CD4-positive, alpha-beta T cell treated with Interferon alpha-2 for 1 hour (primary cell): Measurements from ENCODE around the gene ERCC2.

ENCODE experiments used
- DNase-seq, 2 donors: peaks; one replicate each; pipeline ENCODE4 v3.0.0-alpha.2; 2020 to 2022

ERCC2 gene

GRCh38 chr19:45400192-45400591 lies 29.8 kb upstream of the ERCC2 start:
- no peak for DNase-seq

DNA sequence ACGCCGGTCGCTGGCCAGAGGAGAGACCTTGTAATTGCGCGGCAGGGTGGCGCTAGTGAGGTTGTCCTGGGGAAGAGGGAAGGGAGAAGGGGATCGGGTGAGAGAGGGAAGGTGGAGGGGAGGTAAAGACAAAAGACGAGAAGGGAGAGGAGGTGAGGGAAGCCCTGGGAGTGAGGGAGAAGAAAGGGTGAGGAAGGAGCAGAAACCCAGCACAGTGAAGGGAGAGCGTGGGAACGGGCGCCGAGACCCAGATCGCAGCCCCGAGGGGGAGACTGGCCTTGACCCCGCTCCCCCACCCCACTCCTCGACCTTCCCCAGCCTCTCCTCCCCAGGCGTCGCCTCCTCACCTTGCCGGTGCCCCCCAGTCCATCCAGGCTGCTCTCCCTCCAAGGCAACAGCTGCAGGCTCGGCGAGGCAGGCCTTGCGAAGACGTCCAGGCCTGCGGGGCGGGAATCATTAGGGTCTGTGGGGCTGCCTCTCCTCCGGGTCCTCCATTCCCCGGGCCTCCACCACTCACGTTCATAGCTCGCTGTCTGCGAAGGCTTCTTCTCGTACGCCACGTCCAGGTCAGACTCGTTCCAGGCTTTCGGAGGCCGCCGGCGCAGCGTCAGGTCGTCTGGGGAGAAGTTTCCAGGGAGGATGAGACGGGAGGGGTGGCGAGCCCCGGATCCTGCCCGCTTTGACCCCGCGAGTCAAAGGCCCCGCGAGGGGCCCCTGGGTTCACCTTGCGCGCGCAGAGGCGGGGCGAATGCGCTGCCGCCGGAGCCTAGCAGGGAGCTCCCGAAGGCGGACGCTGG lies 25.6 kb upstream of the ERCC2 start:
- DNase-seq = no peak

GRCh38 chr19:45391871-45392665 lies 21.7 kb upstream of the ERCC2 start:
- DNase-seq = no peak

DNA sequence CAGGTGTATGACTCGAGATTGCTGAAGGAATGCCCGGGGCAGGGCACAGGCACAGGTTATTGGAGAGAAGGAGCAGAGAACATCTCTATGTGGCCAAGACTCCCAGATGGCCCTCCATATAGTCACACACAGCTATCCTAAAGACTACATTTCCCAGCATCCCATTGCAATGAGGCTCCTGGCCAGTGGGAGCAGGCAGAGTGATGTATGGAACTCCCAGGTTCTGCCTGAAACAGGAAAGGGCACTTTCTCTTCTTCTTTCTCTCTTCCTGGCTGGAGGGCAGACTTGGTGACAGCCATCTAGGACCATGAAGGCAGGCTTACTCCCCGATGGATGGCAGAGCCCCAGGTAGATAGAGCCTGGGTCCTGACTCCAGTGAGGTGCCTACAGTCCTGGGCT lies 21.0 kb upstream of the ERCC2 start:
- DNase-seq = no peak

- DNase-seq = no peak
Observed at GRCh38 chr19:45385392-45386221, 15.2 kb upstream of the ERCC2 start.

DNA sequence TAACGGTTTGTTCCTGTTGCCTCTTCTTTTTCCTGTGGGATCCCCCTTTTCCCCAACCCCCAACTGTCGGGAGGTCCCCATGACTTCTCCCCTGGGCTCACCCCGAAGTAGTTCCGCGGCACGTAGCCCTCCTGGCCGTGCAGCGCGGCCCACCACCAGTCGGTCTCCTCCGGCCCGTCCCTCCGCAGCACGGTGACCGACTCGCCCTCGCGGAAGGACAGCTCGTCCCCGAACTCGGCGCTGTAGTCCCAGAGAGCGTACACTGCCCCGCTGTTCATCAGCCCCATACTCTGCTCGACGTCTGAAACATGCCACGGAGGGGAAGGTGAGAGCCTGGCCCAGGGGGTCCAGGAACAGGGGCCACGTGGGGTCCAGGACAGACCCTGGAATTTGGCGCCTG lies 12.1 kb upstream of the ERCC2 start:
- no peak for DNase-seq

DNA sequence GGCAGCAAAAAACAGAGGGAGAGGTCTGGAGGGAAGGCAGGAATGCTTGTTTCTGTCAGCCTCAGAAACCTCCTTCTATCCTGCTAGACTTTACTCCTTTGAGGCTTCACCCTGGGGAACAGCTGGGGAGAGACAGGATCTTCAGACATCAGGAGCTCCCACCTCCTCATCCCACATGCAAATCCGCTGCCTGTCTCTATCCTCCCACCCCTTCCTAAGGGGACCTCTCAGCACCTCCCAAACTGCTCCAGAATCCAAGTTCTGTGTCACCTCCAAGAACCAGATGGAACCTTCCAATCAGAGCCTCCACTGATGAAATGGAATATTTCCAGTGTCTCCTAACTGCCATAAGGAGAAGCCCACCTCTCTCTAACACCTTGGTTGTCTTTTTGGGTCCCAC lies 9.7 kb upstream of the ERCC2 start:
- no peak for DNase-seq

GRCh38 chr19:45376045-45376724 lies 5.8 kb upstream of the ERCC2 start:
- no peak for DNase-seq

DNA sequence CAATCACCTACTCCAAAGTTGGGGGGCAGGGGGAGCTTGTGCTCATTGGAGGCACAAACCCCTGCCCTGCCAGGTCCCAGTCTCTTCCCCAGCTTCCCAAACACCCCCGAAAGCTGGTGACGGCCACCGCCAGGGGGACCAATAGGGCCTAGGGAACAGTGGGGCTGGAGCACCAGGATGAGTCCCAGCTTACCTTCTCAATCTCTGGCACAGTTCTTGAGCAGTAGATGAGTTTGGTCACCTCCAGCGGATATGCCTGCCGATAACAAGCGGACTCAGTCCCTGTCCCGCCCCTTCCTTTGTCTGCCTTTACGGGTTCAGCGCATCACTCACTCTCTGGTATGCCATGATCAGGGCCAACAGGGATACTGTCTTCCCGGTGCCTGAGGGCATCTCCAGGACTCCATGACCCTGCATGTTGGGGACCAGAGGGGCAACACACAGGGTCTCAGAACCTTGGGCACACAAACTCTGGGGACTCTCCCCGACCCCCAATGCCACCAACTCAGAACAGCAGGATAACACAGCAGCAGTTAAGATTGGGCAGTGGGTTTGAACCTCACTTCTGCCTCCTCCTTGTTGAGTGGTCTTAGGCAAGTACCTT lies 1.5 kb downstream of the ERCC2 start:
- no peak for DNase-seq

DNA sequence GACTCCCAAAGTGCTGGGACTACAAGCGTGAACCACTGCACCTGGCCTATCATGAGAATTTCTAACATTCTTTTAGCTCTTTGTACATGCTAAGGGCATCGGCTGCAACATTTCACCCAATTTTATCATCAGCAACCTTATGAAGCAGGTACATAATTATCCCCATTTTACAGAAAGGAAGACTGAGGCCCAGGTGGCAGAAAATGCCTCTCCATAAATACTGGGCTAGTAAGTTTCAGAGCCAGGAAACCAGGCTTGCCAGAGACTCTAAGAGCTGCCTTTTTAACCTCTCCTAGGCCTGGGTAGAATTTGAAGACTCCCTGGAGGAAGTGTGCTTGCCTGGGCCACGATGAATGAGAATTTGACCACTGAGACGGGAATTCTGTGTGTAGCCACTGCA lies 2.2 kb downstream of the ERCC2 start:
- DNase-seq = no peak

GRCh38 chr19:45364696-45365095 lies 5.7 kb downstream of the ERCC2 start:
- DNase-seq = no peak

DNA sequence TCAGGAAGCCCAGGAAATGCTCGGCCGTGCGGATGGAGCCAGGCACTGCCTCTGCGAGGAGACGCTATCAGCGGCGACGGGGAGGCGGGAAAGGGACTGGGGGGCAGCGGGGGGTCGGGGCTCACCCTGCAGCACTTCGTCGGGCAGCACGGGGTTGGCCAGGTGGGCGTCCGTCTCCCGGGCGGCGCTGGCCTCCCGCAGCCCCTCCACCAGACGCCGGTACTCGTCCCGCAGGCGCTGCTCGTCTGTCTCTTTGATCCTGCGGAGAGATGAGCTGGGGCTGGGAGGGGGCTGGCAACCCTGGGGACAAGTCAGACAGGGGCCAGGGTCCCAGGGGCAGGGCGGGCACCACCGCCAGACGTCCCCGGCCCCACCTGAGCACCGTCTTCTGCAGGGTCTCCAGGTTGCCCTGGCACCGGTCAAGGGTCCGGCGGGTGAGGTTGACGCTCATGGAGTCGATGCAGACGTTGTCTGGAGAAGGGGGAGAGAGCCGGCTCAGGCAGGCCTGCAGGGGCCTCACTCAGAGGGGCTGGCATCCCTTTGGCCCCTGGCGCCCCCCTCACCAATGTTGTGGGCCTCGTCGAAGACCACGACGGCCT lies 6.4 kb downstream of the ERCC2 start:
- DNase-seq = no peak

DNA sequence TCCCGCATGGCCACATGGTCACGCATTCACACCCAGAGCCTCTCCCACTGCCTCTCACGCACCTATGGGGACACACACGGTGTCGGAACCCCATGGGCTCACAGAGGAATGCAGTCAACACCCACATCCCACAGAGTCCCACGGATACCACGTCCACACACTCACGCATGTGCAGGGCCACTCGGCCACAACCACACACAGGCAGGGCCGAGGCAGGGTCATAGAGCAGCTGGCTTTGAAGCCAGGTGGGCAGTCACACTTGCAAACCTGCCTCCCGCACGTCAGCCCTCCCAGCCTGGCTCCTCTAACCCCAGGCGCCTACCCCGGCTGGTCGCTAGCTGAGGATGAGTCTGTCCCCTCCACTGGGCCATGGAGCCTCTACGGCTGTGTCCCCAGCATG lies 8.1 kb downstream of the ERCC2 start:
- DNase-seq = no peak

DNA sequence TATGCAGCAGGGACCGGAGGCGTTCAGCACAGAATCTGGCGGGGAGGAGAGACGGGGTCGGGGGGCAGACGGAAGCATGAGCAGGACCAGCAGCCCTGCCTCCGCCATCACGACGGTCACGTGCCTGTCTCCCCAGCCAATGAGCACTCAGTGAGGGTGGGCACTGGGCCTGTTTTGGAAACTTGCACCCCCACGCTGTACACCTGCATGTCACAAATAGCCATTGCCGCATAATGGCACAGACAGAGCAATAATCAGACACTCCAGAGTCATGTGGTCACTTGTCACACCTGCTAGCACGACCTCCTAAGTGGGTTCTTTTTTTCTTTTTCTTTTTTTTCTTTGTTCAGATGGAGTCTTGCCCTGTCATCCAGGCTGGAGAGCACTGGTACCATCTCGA lies 8.8 kb downstream of the ERCC2 start:
- DNase-seq = no peak

GRCh38 chr19:45358213-45358792 lies 12.1 kb downstream of the ERCC2 start:
- DNase-seq = no peak

GRCh38 chr19:45357445-45357783 lies 13.0 kb downstream of the ERCC2 start:
- no peak for DNase-seq

DNA sequence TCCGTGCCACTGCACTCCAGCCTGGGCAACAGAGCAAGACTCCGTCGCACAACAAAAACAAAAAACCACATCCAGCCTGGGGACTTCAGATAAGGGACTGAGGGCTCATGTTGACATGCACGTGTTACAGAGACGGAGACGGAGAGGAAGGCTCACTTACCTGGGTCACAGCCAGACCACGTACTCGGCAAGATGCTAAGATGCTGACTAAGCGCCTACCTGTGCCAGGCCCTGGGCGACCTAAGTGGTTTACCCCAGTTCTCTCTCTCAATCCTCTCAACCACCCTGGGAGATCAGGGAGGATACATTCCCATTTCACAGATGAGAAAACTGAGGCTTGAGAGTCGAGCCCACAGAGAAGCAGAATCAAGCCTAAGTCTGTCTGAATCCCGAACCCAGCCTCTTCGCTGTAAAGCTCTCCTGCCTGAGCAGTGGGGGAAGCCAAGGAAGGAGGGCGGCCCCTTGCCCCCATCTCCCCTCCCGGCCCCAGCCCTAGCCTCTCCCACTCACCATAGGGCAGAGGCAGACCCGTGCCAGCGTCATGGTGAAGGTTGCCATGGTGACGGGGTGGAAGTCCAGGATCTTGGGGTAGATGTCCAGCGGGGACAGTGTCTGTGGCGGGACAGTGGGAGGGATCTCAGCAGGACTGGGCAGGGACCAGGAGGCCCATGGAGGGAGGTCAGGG lies 13.5 kb downstream of the ERCC2 start:
- no peak for DNase-seq

GRCh38 chr19:45355910-45356309 lies 14.5 kb downstream of the ERCC2 start:
- DNase-seq = no peak

DNA sequence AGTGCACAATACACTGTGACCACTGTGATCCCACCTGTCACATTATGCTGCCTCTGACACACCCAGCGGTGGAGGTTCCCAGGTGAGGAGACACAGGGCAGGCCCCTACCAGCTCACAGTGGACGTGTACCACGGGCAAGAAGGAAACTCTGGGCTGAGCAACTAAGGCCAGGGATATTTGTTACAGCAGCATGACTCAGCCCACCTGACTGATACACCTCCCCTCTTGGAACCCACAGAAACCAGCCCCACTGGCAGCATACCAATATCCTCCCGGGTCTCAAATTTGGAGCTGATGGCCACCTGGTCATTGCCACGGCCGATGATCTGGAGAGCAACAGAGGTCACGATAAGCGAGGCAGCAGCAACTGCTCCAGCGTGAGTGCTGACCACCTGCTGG lies 15.0 kb downstream of the ERCC2 start:
- DNase-seq = no peak

GRCh38 chr19:45354241-45354842 lies 16.0 kb downstream of the ERCC2 start:
- DNase-seq = no peak
